GM12878 (cell line): Measurements from ENCODE around the gene OFD1.

Experiments
- CREB1 ChIP-seq: IDR thresholded peaks from 2 replicates; pipeline ENCODE4 v1.6.1; 2012; ENCODE audit warnings: low read depth, mild to moderate bottlenecking, inconsistent platforms
- CREM ChIP-seq: IDR thresholded peaks from 2 replicates; pipeline ENCODE4 v1.6.1; 2014; ENCODE audit warnings: antibody characterized with exemption, low read depth
- IKZF2 ChIP-seq, 2 experiments: fragments of 450-650 bp; IDR thresholded peaks; 2 replicates each; pipeline ENCODE4 v1.6.1; 2017; ENCODE audit warnings: mild to moderate bottlenecking in 2 of 2, moderate library complexity in 2 of 2
- POLR2A ChIP-seq: IDR thresholded peaks from 2 replicates; pipeline ENCODE4 v1.6.1; 2011; ENCODE audit warnings: low read depth, mild to moderate bottlenecking, low read length
- POLR2AphosphoS2 ChIP-seq: IDR thresholded peaks from 2 replicates; pipeline ENCODE4 v1.6.1; 2011; ENCODE audit warnings: low read depth, mild to moderate bottlenecking, low read length, improper control_type of control experiment, moderate library complexity
- YY1 ChIP-seq: IDR thresholded peaks from 2 replicates; pipeline ENCODE4 v1.6.1; 2011; ENCODE audit warnings: low read depth, mild to moderate bottlenecking, low read length
- TF ChIP-seq, protein P1 (sequence below): IDR thresholded peaks from 2 replicates; pipeline ENCODE4 v1.6.1; 2012; ENCODE audit warnings: mild to moderate bottlenecking, low read depth, low read length
- TF ChIP-seq, protein P2 (sequence below), 3 experiments: IDR thresholded peaks in 2 of 3; conservative IDR thresholded peaks in 1 of 3; 2 replicates each; pipeline ENCODE4 v1.5.1; 2011; ENCODE audit warnings: low read depth in 3 of 3, low read length in 3 of 3, mild to moderate bottlenecking in 3 of 3, control low read depth in 2 of 3, moderate library complexity in 2 of 3, inconsistent platforms in 1 of 3, mixed read lengths in 1 of 3; ENCODE audit not compliant: control insufficient read depth in 2 of 3, insufficient read depth in 1 of 3; ENCODE audit errors: extremely low read depth in 1 of 3
- TF ChIP-seq, protein P3 (sequence below): IDR thresholded peaks from 2 replicates; pipeline ENCODE4 v1.6.1; 2011; ENCODE audit warnings: low read depth, mild to moderate bottlenecking, low read length, moderate library complexity, borderline replicate concordance; ENCODE audit errors: extremely low read depth
- TF ChIP-seq, protein P4 (sequence below): fragments of 450-650 bp; IDR thresholded peaks from 2 replicates; pipeline ENCODE4 v1.6.1; 2017; ENCODE audit warnings: mild to moderate bottlenecking
- TF ChIP-seq, protein P5 (sequence below): fragments of 450-650 bp; IDR thresholded peaks from 2 replicates; pipeline ENCODE4 v1.6.1; 2014; ENCODE audit warnings: mild to moderate bottlenecking

DNA sequence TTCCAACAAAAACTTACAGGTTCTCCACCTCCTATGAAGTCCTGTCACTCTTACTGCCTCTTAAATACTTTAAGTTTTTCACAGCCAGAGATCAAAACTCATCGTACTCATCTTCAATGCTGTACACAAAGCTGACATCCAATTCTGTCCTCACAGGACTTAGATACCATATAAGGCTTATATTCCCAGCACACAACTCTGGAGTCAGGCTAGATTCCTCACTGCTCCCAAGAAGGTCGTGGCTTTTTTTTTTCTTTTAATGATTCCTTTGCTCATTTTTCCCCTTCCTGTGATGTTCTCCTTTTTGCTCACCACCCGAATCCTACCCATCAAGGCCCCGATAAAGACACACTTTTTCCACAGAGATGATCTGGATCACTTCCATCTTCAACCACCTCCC is 1.0 kb upstream of the OFD1 start:
- TF ChIP-seq POLR2AphosphoS2 (no peak), YY1 (no peak), CREB1 (no peak), CREM (no peak), POLR2A (no peak), IKZF2 (IDR thresholded peaks at IDR 0.05) (no peak)
- TF ChIP-seq, protein P1, sequence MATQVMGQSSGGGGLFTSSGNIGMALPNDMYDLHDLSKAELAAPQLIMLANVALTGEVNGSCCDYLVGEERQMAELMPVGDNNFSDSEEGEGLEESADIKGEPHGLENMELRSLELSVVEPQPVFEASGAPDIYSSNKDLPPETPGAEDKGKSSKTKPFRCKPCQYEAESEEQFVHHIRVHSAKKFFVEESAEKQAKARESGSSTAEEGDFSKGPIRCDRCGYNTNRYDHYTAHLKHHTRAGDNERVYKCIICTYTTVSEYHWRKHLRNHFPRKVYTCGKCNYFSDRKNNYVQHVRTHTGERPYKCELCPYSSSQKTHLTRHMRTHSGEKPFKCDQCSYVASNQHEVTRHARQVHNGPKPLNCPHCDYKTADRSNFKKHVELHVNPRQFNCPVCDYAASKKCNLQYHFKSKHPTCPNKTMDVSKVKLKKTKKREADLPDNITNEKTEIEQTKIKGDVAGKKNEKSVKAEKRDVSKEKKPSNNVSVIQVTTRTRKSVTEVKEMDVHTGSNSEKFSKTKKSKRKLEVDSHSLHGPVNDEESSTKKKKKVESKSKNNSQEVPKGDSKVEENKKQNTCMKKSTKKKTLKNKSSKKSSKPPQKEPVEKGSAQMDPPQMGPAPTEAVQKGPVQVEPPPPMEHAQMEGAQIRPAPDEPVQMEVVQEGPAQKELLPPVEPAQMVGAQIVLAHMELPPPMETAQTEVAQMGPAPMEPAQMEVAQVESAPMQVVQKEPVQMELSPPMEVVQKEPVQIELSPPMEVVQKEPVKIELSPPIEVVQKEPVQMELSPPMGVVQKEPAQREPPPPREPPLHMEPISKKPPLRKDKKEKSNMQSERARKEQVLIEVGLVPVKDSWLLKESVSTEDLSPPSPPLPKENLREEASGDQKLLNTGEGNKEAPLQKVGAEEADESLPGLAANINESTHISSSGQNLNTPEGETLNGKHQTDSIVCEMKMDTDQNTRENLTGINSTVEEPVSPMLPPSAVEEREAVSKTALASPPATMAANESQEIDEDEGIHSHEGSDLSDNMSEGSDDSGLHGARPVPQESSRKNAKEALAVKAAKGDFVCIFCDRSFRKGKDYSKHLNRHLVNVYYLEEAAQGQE = no peak
- TF ChIP-seq, protein P2, sequence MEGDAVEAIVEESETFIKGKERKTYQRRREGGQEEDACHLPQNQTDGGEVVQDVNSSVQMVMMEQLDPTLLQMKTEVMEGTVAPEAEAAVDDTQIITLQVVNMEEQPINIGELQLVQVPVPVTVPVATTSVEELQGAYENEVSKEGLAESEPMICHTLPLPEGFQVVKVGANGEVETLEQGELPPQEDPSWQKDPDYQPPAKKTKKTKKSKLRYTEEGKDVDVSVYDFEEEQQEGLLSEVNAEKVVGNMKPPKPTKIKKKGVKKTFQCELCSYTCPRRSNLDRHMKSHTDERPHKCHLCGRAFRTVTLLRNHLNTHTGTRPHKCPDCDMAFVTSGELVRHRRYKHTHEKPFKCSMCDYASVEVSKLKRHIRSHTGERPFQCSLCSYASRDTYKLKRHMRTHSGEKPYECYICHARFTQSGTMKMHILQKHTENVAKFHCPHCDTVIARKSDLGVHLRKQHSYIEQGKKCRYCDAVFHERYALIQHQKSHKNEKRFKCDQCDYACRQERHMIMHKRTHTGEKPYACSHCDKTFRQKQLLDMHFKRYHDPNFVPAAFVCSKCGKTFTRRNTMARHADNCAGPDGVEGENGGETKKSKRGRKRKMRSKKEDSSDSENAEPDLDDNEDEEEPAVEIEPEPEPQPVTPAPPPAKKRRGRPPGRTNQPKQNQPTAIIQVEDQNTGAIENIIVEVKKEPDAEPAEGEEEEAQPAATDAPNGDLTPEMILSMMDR (IDR thresholded peaks at IDR 0.05 in 2 of 3, conservative IDR thresholded peaks at IDR 0.05 in 1 of 3; ENCODE audit: control insufficient read depth in 2 of 3, extremely low read depth in 1 of 3, insufficient read depth in 1 of 3, low read depth in 3 of 3, low read length in 3 of 3) = no peak
- TF ChIP-seq, protein P3, sequence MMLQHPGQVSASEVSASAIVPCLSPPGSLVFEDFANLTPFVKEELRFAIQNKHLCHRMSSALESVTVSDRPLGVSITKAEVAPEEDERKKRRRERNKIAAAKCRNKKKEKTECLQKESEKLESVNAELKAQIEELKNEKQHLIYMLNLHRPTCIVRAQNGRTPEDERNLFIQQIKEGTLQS = no peak
- TF ChIP-seq, protein P4, sequence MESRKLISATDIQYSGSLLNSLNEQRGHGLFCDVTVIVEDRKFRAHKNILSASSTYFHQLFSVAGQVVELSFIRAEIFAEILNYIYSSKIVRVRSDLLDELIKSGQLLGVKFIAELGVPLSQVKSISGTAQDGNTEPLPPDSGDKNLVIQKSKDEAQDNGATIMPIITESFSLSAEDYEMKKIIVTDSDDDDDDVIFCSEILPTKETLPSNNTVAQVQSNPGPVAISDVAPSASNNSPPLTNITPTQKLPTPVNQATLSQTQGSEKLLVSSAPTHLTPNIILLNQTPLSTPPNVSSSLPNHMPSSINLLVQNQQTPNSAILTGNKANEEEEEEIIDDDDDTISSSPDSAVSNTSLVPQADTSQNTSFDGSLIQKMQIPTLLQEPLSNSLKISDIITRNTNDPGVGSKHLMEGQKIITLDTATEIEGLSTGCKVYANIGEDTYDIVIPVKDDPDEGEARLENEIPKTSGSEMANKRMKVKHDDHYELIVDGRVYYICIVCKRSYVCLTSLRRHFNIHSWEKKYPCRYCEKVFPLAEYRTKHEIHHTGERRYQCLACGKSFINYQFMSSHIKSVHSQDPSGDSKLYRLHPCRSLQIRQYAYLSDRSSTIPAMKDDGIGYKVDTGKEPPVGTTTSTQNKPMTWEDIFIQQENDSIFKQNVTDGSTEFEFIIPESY = no peak
- TF ChIP-seq, protein P5, sequence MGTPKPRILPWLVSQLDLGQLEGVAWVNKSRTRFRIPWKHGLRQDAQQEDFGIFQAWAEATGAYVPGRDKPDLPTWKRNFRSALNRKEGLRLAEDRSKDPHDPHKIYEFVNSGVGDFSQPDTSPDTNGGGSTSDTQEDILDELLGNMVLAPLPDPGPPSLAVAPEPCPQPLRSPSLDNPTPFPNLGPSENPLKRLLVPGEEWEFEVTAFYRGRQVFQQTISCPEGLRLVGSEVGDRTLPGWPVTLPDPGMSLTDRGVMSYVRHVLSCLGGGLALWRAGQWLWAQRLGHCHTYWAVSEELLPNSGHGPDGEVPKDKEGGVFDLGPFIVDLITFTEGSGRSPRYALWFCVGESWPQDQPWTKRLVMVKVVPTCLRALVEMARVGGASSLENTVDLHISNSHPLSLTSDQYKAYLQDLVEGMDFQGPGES = no peak
